WTC11 (cell line): ENCODE measurements around the gene HEPHL1. TPM values are rescaled to one million over a fixed set of nuclear protein-coding genes. Genes with fewer than 3 reads are reported as not detected.

Experiments
- ATAC-seq: fragments of 200-7000 bp; cut with Tn5 transposase; 2 replicates; pipeline ENCODE4 v1.10.0; 2021; ENCODE audit warnings: mild to moderate bottlenecking, moderate library complexity
- CTCF ChIA-PET: fragments of 300-600 bp; sonication (Branson Sonifier 250); formaldehyde crosslinking; loops from one replicate; lab custom pipeline; 2021; ENCODE audit warnings: antibody characterized with exemption; lab: Charles Lee
- POLR2A ChIA-PET: fragments of 350-600 bp; sonication (Branson Sonifier 250); formaldehyde crosslinking; loops from one replicate; lab custom pipeline; 2021; ENCODE audit warnings: antibody characterized with exemption; lab: Charles Lee
- DNase-seq: peaks from one replicate; pipeline ENCODE4 v3.0.0; 2021; ENCODE audit warnings: low spot score
- H3K27ac Mint-ChIP-seq: 2 replicates; pipeline ENCODE4 v1.8.0; 2021; ENCODE audit warnings: mixed read lengths
- H3K27me3 Mint-ChIP-seq: 2 replicates; pipeline ENCODE4 v1.8.0; 2021; ENCODE audit warnings: low read depth, mild to moderate bottlenecking, moderate library complexity, mixed read lengths
- H3K36me3 Mint-ChIP-seq: 2 replicates; pipeline ENCODE4 v1.8.0; 2021; ENCODE audit warnings: mixed read lengths
- H3K4me1 Mint-ChIP-seq: 2 replicates; pipeline ENCODE4 v1.8.0; 2022; ENCODE audit warnings: mixed read lengths
- H3K4me3 Mint-ChIP-seq: 2 replicates; pipeline ENCODE4 v1.8.0; 2021; ENCODE audit warnings: mild to moderate bottlenecking, moderate library complexity, mixed read lengths
- H3K9me3 Mint-ChIP-seq: 2 replicates; pipeline ENCODE4 v1.8.0; 2021; ENCODE audit warnings: mixed read lengths
- ETV6 ChIP-seq: sonication (generic); formaldehyde crosslinking; IDR thresholded peaks from 2 replicates; pipeline ENCODE4 v1.8.1; 2022; ENCODE audit warnings: mild to moderate bottlenecking, missing genetic modification reagents
- GTF2I ChIP-seq: fragments of 250-450 bp; sonication (Bioruptor Pico); conservative IDR thresholded peaks from 2 replicates; pipeline ENCODE4 v1.4.0; 2021; ENCODE audit warnings: mild to moderate bottlenecking
- HMGA2 ChIP-seq: fragments of 250-450 bp; sonication (Bioruptor Pico); IDR thresholded peaks from 2 replicates; pipeline ENCODE4 v1.4.0; 2021; ENCODE audit warnings: mild to moderate bottlenecking, moderate library complexity
- JUN ChIP-seq: sonication (generic); formaldehyde crosslinking; IDR thresholded peaks from 2 replicates; pipeline ENCODE4 v1.8.0; 2023; ENCODE audit warnings: mild to moderate bottlenecking, missing genetic modification reagents
- OVOL2 ChIP-seq: fragments of 250-450 bp; sonication (Bioruptor Pico); IDR thresholded peaks from 2 replicates; pipeline ENCODE4 v1.9.0; 2021; ENCODE audit warnings: mild to moderate bottlenecking, borderline replicate concordance
- SMAD3 ChIP-seq: sonication (generic); formaldehyde crosslinking; IDR thresholded peaks from 2 replicates; pipeline ENCODE4 v1.8.0; 2022; ENCODE audit warnings: missing genetic modification reagents, mild to moderate bottlenecking, borderline replicate concordance
- SMAD4 ChIP-seq: sonication (generic); formaldehyde crosslinking; IDR thresholded peaks from 2 replicates; pipeline ENCODE4 v1.8.0; 2022; ENCODE audit warnings: mild to moderate bottlenecking, missing genetic modification reagents
- ZNF121 ChIP-seq: sonication (generic); formaldehyde crosslinking; IDR thresholded peaks from 2 replicates; pipeline ENCODE4 v1.8.0; 2023; ENCODE audit warnings: missing genetic modification reagents
- ZNF219 ChIP-seq: sonication (generic); formaldehyde crosslinking; IDR thresholded peaks from 2 replicates; pipeline ENCODE4 v1.8.0; 2023; ENCODE audit warnings: missing genetic modification reagents, mild to moderate bottlenecking, borderline replicate concordance
- ZNF232 ChIP-seq: sonication (generic); formaldehyde crosslinking; IDR thresholded peaks from 2 replicates; pipeline ENCODE4 v1.8.0; 2022; ENCODE audit warnings: mild to moderate bottlenecking, missing genetic modification reagents
- ZNF263 ChIP-seq: sonication (generic); formaldehyde crosslinking; IDR thresholded peaks from 2 replicates; pipeline ENCODE4 v1.8.1; 2022; ENCODE audit warnings: low read depth, mild to moderate bottlenecking, moderate library complexity, missing genetic modification reagents
- total RNA-seq: library from RNA; stranded (reverse); gene quantifications from 3 replicates; pipeline ENCODE4 v1.2.3, GENCODE V29; 2021
- TF ChIP-seq, protein P1 (sequence below): sonication (generic); formaldehyde crosslinking; conservative IDR thresholded peaks from 2 replicates; pipeline ENCODE4 v1.8.1; 2022; ENCODE audit warnings: mild to moderate bottlenecking, missing genetic modification reagents
- TF ChIP-seq, protein P2 (sequence below): sonication (generic); formaldehyde crosslinking; IDR thresholded peaks from 2 replicates; pipeline ENCODE4 v1.8.1; 2023; ENCODE audit warnings: mild to moderate bottlenecking, missing genetic modification reagents, borderline replicate concordance
- TF ChIP-seq, protein P3 (sequence below): sonication (generic); formaldehyde crosslinking; IDR thresholded peaks from 2 replicates; pipeline ENCODE4 v1.8.1; 2022; ENCODE audit warnings: low read depth, mild to moderate bottlenecking, moderate library complexity, missing genetic modification reagents, borderline replicate concordance
- TF ChIP-seq, protein P4 (sequence below): sonication (generic); formaldehyde crosslinking; IDR thresholded peaks from 2 replicates; pipeline ENCODE4 v1.8.0; 2023; ENCODE audit warnings: mild to moderate bottlenecking, missing genetic modification reagents
- TF ChIP-seq, protein P5 (sequence below): fragments of 250-450 bp; sonication (Bioruptor Pico); IDR thresholded peaks from 2 replicates; pipeline ENCODE4 v1.9.0; 2021; ENCODE audit warnings: mild to moderate bottlenecking, borderline replicate concordance

Gene HEPHL1
- total RNA-seq, 1 experiment from 2014 or later, result 0.13 TPM

DNA sequence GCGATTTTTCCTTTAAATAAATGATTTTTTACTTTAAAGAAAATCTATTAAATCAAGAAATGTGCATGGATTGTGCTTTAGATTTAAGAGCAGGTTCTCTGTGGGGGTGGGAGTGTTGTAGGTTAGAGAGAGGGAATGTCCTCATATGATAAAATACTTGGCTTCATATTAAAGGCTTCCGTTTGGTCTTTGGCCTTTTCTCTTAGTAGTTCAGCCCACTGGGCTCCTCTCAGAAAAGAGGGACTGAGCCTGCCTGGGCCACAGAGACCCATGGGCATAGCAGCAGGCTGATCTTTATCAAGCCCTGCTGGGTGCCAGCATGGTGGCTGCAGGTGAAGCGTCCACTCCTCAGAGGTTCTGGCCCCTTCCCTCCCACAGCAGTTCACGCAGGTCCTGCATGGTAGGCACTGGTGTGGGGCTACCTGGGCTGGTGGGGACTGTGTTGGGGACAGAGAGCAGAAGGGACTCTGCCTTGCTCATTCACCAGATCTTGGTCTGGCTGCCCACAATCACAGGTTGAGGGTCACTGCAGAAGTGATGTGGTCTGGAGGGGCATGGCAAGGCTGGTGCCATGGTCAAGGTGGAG, 111.8 kb downstream of the HEPHL1 start (continued):
- TF ChIP-seq, protein P1, sequence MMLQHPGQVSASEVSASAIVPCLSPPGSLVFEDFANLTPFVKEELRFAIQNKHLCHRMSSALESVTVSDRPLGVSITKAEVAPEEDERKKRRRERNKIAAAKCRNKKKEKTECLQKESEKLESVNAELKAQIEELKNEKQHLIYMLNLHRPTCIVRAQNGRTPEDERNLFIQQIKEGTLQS (CRISPR knock-in tag), result no peak
- TF ChIP-seq ZNF263 (CRISPR knock-in tag) (no peak), JUN (CRISPR knock-in tag) (no peak), HMGA2 (CRISPR knock-in tag) (no peak)

DNA sequence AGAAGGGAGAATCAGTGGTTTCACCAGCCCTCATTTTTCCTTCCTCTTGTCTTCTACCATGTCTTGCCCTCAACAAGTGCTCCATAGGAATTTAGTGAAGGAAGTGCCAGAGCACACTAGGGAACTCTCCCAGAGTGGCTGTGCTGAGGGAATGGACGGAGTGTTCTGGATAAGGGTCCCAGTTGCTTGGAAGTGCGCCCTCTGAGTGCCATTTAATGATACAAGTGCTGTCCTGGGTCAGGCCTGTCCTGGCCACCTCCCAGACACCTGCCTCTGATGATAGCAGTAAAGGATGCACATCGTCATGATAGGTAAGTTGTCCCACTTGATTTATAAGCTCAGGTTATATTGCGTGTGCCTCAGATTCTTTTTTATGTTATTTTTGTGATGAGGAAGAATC, 112.6 kb downstream of the HEPHL1 start:
- Mint-ChIP-seq H3K27ac (0 out of 2 replicates have a peak overlapping the region, but pooled peaks have one; percentile 18), H3K27me3 (no peaks in the 10 kb centered on the region), H3K4me3 (no peak overlapping the region), H3K36me3 (peaks cover 8% of the 10 kb centered on the region), H3K9me3 (no peaks in the 10 kb centered on the region), H3K4me1 (peaks cover 48% of the 10 kb centered on the region)
- ATAC-seq (no peak), DNase-seq (no peak)
- CTCF ChIA-PET, result no interaction called here
- POLR2A ChIA-PET, result no interaction called here
- TF ChIP-seq, protein P2, sequence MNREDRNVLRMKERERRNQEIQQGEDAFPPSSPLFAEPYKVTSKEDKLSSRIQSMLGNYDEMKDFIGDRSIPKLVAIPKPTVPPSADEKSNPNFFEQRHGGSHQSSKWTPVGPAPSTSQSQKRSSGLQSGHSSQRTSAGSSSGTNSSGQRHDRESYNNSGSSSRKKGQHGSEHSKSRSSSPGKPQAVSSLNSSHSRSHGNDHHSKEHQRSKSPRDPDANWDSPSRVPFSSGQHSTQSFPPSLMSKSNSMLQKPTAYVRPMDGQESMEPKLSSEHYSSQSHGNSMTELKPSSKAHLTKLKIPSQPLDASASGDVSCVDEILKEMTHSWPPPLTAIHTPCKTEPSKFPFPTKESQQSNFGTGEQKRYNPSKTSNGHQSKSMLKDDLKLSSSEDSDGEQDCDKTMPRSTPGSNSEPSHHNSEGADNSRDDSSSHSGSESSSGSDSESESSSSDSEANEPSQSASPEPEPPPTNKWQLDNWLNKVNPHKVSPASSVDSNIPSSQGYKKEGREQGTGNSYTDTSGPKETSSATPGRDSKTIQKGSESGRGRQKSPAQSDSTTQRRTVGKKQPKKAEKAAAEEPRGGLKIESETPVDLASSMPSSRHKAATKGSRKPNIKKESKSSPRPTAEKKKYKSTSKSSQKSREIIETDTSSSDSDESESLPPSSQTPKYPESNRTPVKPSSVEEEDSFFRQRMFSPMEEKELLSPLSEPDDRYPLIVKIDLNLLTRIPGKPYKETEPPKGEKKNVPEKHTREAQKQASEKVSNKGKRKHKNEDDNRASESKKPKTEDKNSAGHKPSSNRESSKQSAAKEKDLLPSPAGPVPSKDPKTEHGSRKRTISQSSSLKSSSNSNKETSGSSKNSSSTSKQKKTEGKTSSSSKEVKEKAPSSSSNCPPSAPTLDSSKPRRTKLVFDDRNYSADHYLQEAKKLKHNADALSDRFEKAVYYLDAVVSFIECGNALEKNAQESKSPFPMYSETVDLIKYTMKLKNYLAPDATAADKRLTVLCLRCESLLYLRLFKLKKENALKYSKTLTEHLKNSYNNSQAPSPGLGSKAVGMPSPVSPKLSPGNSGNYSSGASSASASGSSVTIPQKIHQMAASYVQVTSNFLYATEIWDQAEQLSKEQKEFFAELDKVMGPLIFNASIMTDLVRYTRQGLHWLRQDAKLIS, result no peak
- no peak for TF ChIP-seq SMAD3 (CRISPR knock-in tag)
- TF ChIP-seq, protein P3, sequence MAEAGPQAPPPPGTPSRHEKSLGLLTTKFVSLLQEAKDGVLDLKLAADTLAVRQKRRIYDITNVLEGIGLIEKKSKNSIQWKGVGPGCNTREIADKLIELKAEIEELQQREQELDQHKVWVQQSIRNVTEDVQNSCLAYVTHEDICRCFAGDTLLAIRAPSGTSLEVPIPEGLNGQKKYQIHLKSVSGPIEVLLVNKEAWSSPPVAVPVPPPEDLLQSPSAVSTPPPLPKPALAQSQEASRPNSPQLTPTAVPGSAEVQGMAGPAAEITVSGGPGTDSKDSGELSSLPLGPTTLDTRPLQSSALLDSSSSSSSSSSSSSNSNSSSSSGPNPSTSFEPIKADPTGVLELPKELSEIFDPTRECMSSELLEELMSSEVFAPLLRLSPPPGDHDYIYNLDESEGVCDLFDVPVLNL (CRISPR knock-in tag), result no peak
- no peak for TF ChIP-seq ZNF121 (CRISPR knock-in tag)
- no peak for TF ChIP-seq ZNF232
- no peak for TF ChIP-seq ETV6 (CRISPR knock-in tag)
- TF ChIP-seq, protein P4, sequence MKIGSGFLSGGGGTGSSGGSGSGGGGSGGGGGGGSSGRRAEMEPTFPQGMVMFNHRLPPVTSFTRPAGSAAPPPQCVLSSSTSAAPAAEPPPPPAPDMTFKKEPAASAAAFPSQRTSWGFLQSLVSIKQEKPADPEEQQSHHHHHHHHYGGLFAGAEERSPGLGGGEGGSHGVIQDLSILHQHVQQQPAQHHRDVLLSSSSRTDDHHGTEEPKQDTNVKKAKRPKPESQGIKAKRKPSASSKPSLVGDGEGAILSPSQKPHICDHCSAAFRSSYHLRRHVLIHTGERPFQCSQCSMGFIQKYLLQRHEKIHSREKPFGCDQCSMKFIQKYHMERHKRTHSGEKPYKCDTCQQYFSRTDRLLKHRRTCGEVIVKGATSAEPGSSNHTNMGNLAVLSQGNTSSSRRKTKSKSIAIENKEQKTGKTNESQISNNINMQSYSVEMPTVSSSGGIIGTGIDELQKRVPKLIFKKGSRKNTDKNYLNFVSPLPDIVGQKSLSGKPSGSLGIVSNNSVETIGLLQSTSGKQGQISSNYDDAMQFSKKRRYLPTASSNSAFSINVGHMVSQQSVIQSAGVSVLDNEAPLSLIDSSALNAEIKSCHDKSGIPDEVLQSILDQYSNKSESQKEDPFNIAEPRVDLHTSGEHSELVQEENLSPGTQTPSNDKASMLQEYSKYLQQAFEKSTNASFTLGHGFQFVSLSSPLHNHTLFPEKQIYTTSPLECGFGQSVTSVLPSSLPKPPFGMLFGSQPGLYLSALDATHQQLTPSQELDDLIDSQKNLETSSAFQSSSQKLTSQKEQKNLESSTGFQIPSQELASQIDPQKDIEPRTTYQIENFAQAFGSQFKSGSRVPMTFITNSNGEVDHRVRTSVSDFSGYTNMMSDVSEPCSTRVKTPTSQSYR (CRISPR knock-in tag), result no peak
- TF ChIP-seq, protein P1 (CRISPR knock-in tag), result no peak
- no peak for TF ChIP-seq SMAD4 (CRISPR knock-in tag)
- no peak for TF ChIP-seq GTF2I (CRISPR knock-in tag)

DNA sequence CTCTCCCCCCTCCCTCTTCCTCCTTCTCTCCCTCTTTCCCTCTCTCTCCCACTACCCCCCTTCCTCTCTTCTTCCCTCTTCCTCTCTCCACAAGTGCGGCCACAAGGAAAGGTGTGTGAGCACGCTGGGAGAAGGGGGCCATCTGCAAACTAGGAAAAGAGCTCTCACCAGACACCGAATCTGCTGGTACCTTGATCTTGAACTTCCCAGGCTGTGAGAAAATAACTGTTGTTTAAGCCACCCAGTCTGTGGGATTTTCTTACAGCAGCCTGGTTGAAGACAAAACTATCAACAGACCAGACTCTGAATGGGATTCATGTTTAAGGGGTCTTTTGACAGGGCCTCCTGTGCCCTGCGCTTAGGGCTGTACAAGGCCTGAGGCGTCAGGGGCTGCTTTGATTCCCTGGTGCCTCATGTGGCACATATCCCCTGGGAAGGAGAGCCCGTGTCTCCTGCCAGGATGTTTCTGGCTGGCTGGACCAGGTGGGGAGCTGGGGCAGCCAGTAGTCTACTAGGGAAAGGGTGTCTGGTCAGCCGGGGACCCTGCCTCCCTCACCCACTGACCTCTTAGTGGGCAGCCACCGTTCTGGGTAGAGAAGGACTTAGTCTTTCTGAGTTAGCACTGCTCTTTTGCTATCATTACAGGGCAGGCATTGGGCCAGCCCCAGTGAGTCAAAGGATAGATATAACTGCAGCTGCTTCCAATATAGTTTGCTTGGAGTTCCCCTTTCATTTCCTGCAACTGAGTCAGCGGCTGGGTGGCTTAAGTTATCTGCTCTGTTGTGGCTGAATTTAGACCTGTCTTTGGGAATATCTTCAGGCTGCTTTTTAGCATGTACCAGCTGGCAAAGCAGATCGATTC, 113.7 kb downstream of the HEPHL1 start:
- H3K27ac Mint-ChIP-seq, result no peak overlapping the region
- CTCF ChIA-PET, result interaction anchor here (0.6 to 1.0 kb wide), 3 partner anchors 37 to 213 kb away, joined by 3 to 4 read pairs (median 3); no protein-coding TSS in a partner anchor
- POLR2A ChIA-PET, result no interaction called here
- peaks cover 8% of the 10 kb centered on the region for H3K36me3 Mint-ChIP-seq
- no peaks in the 10 kb centered on the region for H3K9me3 Mint-ChIP-seq
- no peak for ATAC-seq
- no peak for DNase-seq
- H3K4me1 Mint-ChIP-seq, result peaks cover 56% of the 10 kb centered on the region
- H3K4me3 Mint-ChIP-seq, result no peak overlapping the region
- no peaks in the 10 kb centered on the region for H3K27me3 Mint-ChIP-seq
- no peak for TF ChIP-seq ZNF219 (CRISPR knock-in tag)
- TF ChIP-seq OVOL2 (CRISPR knock-in tag), result no peak
- no peak for TF ChIP-seq SMAD3 (CRISPR knock-in tag)
- TF ChIP-seq, protein P5, sequence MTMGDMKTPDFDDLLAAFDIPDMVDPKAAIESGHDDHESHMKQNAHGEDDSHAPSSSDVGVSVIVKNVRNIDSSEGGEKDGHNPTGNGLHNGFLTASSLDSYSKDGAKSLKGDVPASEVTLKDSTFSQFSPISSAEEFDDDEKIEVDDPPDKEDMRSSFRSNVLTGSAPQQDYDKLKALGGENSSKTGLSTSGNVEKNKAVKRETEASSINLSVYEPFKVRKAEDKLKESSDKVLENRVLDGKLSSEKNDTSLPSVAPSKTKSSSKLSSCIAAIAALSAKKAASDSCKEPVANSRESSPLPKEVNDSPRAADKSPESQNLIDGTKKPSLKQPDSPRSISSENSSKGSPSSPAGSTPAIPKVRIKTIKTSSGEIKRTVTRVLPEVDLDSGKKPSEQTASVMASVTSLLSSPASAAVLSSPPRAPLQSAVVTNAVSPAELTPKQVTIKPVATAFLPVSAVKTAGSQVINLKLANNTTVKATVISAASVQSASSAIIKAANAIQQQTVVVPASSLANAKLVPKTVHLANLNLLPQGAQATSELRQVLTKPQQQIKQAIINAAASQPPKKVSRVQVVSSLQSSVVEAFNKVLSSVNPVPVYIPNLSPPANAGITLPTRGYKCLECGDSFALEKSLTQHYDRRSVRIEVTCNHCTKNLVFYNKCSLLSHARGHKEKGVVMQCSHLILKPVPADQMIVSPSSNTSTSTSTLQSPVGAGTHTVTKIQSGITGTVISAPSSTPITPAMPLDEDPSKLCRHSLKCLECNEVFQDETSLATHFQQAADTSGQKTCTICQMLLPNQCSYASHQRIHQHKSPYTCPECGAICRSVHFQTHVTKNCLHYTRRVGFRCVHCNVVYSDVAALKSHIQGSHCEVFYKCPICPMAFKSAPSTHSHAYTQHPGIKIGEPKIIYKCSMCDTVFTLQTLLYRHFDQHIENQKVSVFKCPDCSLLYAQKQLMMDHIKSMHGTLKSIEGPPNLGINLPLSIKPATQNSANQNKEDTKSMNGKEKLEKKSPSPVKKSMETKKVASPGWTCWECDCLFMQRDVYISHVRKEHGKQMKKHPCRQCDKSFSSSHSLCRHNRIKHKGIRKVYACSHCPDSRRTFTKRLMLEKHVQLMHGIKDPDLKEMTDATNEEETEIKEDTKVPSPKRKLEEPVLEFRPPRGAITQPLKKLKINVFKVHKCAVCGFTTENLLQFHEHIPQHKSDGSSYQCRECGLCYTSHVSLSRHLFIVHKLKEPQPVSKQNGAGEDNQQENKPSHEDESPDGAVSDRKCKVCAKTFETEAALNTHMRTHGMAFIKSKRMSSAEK, result no peak
